ENCODE results near the gene PXMP4.
"Not testable (repeated sequence)": the region's sequence is repeated elsewhere in the genome, so short reads cannot be mapped to it uniquely, and the experiment has no call there.

PXMP4 gene

GRCh38 chr20:33702861-33703260 is 17.2 kb downstream of the PXMP4 start:
- no peak for DNase-seq (ENCODE audit: low spot score)

GRCh38 chr20:33701629-33702450 is 18.3 kb downstream of the PXMP4 start:
- DNase-seq (ENCODE audit: low spot score), result no peak

GRCh38 chr20:33700696-33701441 is 19.2 kb downstream of the PXMP4 start:
- DNase-seq (ENCODE audit: low spot score), result not testable (repeated sequence)

- not testable (repeated sequence) for DNase-seq (ENCODE audit: low spot score)
These were observed 21.1 kb downstream of the PXMP4 start for GRCh38 chr20:33698966-33699365.

GRCh38 chr20:33697129-33697528 is 23.0 kb downstream of the PXMP4 start:
- no peak for DNase-seq (ENCODE audit: low spot score)

- no peak for DNase-seq (ENCODE audit: low spot score)
These were observed 23.7 kb downstream of the PXMP4 start for GRCh38 chr20:33696448-33696847.

- no peak for DNase-seq (ENCODE audit: low spot score)
These were observed 25.5 kb downstream of the PXMP4 start for GRCh38 chr20:33694639-33695012.

- DNase-seq (ENCODE audit: low spot score), result no peak
These were observed 26.1 kb downstream of the PXMP4 start for GRCh38 chr20:33693741-33694638.

- no peak for DNase-seq (ENCODE audit: low spot score)
These were observed 26.8 kb downstream of the PXMP4 start for GRCh38 chr20:33693289-33693688.

GRCh38 chr20:33689973-33690372 is 30.1 kb downstream of the PXMP4 start:
- peak; percentile 63 for DNase-seq (ENCODE audit: low spot score)

GRCh38 chr20:33689493-33689892 is 30.6 kb downstream of the PXMP4 start:
- no peak for DNase-seq (ENCODE audit: low spot score)

- DNase-seq (ENCODE audit: low spot score), result no peak
These were observed 31.1 kb downstream of the PXMP4 start for GRCh38 chr20:33688938-33689424.

- DNase-seq (ENCODE audit: low spot score), result no peak
These were observed 31.8 kb downstream of the PXMP4 start for GRCh38 chr20:33687993-33688937.

GRCh38 chr20:33687370-33687915 is 32.7 kb downstream of the PXMP4 start:
- no peak for DNase-seq (ENCODE audit: low spot score)

GRCh38 chr20:33686984-33687366 is 33.1 kb downstream of the PXMP4 start:
- no peak for DNase-seq (ENCODE audit: low spot score)

- peak; percentile 97 for DNase-seq (ENCODE audit: low spot score)
These were observed 33.8 kb downstream of the PXMP4 start, which contains the start of gene E2F1 for GRCh38 chr20:33686100-33686983. Gene E2F1, minus strand, starts transcription at chr20:33686385. Its CDS starts 121 bp downstream, at chr20:33686264.

GRCh38 chr20:33685328-33686099 is 34.6 kb downstream of the PXMP4 start:
- peak; percentile 69 for DNase-seq (ENCODE audit: low spot score)

GRCh38 chr20:33684533-33685327 is 35.4 kb downstream of the PXMP4 start:
- DNase-seq (ENCODE audit: low spot score), result no peak
